SU-DHL-6 (cell line): ENCODE measurements around the gene PRDM7.

Experiments
- CTCF ChIP-seq: fragments of 200-600 bp; sonication (generic); IDR thresholded peaks from one replicate; pipeline ENCODE4 v1.5.1; 2017; ENCODE audit warnings: antibody characterized with exemption, mild to moderate bottlenecking, low read length, moderate library complexity; ENCODE audit not compliant: insufficient read depth, poor library complexity, severe bottlenecking
- EZH2phosphoT487 ChIP-seq: fragments of 200-600 bp; sonication (generic), shearing (Covaris generic); conservative IDR thresholded peaks from 2 replicates; pipeline ENCODE4 v1.6.1; 2018; ENCODE audit warnings: mild to moderate bottlenecking, antibody characterized with exemption, low read length, moderate library complexity, mixed read lengths

GRCh38 chr16:90044111-90044551 is 33.0 kb downstream of the PRDM7 start:
- TF ChIP-seq CTCF (no peak), EZH2phosphoT487 (no peak)
